Bronchus fibroblast of lung (primary cell): ENCODE results near the gene WBP1L. TPM values are rescaled to one million over a fixed set of nuclear protein-coding genes. Genes with fewer than 3 reads are reported as not detected.

ENCODE experiments used
- total RNA-seq: library from RNA; depleted of rRNA; stranded (reverse); fragments of >200 nt; gene quantifications from 2 replicates; pipeline ENCODE4 v1.2.3, GENCODE V29; 2015

The WBP1L gene
- total RNA-seq = 41.3 and 41.9 TPM in 2 replicates

DNA sequence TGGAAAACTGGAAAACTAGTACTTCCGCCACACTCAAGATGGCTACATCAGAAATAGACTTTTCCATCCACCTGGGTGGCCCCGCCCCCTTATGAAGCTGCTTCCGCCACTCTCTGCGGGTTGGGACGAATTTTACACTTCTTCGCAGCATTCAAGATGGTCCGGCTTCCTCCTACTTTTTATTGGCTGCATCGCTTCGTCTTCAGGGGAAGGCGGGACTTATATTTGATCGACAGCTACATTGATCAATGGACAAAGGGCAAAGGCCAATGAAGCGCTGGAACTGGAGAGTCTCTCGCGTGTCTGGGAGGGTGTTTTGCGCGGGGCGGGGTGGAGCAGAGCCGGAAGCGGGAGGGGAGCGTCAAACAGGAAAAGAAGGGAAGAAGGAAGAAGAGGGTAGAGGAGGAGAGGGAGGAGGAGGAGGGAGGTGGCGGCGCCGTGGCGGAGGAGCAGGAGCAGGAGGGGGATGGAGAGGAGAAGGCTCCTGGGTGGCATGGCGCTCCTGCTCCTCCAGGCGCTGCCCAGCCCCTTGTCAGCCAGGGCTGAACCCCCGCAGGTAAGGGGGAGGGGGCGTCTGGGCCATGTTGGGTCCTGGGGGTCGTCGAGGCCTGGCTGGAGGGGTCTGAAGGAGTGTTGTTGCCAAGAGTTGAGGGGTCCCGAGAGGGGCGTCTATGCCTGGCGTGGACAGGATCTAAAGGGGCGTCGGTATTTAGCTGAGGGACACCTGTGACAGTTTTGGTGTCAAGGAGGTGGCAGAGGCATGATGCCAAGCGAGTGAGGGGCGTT lies at the start of gene WBP1L:
TSS of gene WBP1L (plus strand) at position 361 of the 786 bp plus-strand sequence. CDS start at position 467, 106 bp downstream.

DNA sequence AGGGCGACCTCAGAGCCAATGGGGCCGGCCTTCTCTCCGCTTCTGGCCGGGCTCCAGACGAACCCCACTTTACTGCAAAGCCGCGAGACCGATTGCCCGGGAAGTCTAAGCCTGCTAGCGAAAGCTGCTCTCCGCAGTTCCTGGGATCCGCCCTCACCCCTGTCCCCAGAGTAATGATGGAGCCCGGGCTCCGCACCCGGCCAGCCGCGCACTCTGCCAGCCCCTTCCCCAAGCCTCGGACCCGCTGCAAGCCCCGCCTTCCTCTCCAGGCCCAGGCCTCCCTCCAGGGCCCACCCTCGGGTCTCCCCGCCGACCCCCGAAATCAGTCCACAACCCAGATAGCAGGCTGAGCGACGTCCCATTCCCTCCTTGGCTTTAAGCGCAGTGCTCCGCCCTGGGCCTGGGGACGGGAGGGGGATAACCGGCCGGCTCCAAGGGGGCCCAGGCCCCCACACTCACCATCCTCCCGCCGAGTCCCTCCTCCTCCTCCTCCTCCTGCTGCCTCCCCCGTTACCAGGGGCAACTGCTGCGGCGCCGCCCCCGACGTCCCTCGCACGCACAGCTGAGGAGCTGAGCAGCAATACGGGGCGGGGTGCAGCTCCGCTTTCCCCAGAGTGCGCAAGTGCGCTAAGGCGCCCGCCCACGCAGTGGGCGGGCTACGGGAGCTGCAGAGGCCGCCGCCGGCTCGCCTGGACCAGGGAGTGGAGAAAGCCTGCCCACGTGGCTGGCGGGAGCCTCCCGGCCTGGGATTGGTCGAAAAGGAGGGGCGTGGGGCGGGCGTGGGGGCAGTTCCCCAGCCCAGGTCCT lies 29.7 kb upstream of the WBP1L start, which contains the start of gene ARL3:
TSS of gene ARL3 (minus strand) at position 584 of the 807 bp plus-strand sequence. CDS start at position 462, 122 bp downstream.

DNA sequence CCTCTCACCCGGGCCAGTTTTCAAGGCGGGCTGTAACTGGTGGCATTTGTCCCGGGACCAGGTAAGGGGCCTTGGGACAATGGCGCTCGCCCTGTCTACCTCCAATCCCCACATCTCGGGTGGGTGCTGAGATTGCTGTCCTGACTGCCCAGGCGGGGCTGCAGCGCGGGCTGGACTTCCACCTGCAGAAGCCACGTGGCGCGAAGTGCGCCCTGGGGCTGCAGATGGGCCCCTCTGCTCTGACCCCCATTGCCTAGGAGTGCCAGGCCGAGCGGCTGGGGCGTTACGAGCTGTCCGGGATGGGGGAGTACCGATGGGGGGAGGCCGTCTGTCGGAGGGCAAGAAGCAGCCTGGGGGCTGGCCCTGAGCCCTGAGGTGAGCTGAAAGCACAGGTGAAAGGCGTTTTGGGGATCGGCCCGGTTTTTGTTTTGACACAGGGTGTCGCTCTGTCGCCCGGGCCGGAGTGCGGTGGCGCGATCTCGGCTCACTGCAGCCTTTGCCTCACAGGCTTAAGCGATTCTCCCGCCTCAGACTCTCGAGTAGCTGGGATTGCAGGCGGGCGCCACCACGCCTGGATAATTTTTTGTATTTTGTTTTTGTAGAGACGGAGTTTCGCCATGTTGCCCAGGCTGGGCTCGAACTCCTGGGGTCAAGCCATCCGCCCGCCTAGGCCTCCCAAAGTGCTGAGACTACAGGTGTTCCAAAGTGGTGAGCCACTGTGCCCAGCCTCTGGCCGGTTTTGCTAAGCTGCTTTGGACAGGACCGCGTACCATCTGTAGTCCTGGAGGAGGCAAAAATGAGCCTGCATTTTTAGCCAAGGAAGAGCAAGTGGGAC lies 28.9 kb upstream of the WBP1L start, which contains the start of gene SFXN2:
TSS of gene SFXN2 (plus strand) at position 16 of the 835 bp plus-strand sequence. CDS start 12,001 bp downstream, outside the sequence.

DNA sequence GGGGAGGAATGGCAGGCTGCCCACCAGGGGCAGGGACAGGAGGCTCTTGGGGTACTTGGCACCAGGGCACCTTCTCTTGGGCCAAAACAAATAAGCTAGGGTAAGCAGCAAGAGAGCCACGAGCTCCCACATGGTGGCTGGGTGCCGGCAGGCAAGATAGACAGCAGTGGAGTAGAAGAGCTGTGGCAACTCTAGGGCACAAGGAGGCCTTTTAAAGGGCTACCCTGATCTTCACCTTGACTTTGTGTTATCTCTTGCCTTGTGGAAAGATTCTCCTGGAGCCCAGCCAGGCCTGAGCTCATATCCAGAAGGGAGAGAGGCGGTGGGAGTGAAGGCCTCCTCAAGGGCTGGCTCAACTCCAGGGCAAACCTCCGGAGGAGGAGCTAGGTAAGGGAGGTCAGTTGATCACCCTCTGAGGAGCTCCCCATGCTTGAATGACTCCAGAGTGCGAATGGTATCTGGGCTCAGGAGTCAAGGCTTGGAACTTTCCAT lies 93.5 kb downstream of the WBP1L start, which contains the start of gene CYP17A1:
TSS of gene CYP17A1 (minus strand) at position 184 of the 492 bp plus-strand sequence. CDS start at position 132, 52 bp downstream.

Other genes with a start within 250 kb of the WBP1L start
- gene ACTR1A, start 241.2 kb upstream of the WBP1L start, total RNA-seq = 158 and 161 TPM in 2 replicates
- gene SUFU, start 240.0 kb upstream of the WBP1L start, total RNA-seq = 5.4 and 5.5 TPM in 2 replicates
- 90.3 and 92.6 TPM in 2 replicates for gene TRIM8, start 99.5 kb upstream of the WBP1L start, total RNA-seq
- gene ARL3, start 29.6 kb upstream of the WBP1L start, total RNA-seq = 10.4 and 12.1 TPM in 2 replicates
- gene SFXN2, start 29.3 kb upstream of the WBP1L start, total RNA-seq = 2.5 and 3.9 TPM in 2 replicates
- 0.17 TPM in 1 of 2 replicates, not detected in the other for gene CYP17A1, start 93.5 kb downstream of the WBP1L start, total RNA-seq
- 8.0 and 11.9 TPM in 2 replicates for gene BORCS7, start 110.3 kb downstream of the WBP1L start, total RNA-seq
- 4.8 and 6.7 TPM in 2 replicates for gene AS3MT, start 125.5 kb downstream of the WBP1L start, total RNA-seq
- gene CNNM2, start 174.3 kb downstream of the WBP1L start, total RNA-seq = 1.7 and 1.9 TPM in 2 replicates